MV-4-11 (cell line): Measurements from ENCODE around the gene FMR1.
A peak's percentile ranks its signal among the peaks of the same experiment; 100 is the strongest.

Experiments
- DNase-seq: peaks from one replicate; lab custom pipeline; 2025; lab: John Stamatoyannopoulos, UW

The FMR1 gene

GRCh38 chrX:147916375-147916968 lies 4.8 kb downstream of the FMR1 start:
- no peak for DNase-seq

- peak; percentile 35 for DNase-seq
Measured at GRCh38 chrX:147917700-147918695, 6.3 kb downstream of the FMR1 start.

- no peak for DNase-seq
Measured at GRCh38 chrX:147920161-147920666, 8.5 kb downstream of the FMR1 start.

- no peak for DNase-seq
Measured at GRCh38 chrX:147923605-147924004, 11.9 kb downstream of the FMR1 start.

GRCh38 chrX:147927256-147927655 lies 15.5 kb downstream of the FMR1 start:
- no peak for DNase-seq

- no peak for DNase-seq
Measured at GRCh38 chrX:147933815-147934214, 22.1 kb downstream of the FMR1 start.

- no peak for DNase-seq
Measured at GRCh38 chrX:147935156-147935758, 23.5 kb downstream of the FMR1 start.

- no peak for DNase-seq
Measured at GRCh38 chrX:147945286-147945685, 33.6 kb downstream of the FMR1 start.

GRCh38 chrX:147948531-147948930 lies 36.8 kb downstream of the FMR1 start:
- no peak for DNase-seq

- DNase-seq, result no peak
Measured at GRCh38 chrX:147950352-147950751, 38.6 kb downstream of the FMR1 start.

GRCh38 chrX:147953976-147954375 lies 42.3 kb downstream of the FMR1 start:
- DNase-seq, result no peak

- no peak for DNase-seq
Measured at GRCh38 chrX:147957291-147957690, 45.6 kb downstream of the FMR1 start.

GRCh38 chrX:147958291-147958690 lies 46.6 kb downstream of the FMR1 start:
- no peak for DNase-seq

GRCh38 chrX:147960722-147961121 lies 49.0 kb downstream of the FMR1 start:
- DNase-seq, result no peak

- no peak for DNase-seq
Measured at GRCh38 chrX:147962476-147962875, 50.8 kb downstream of the FMR1 start.

- DNase-seq, result no peak
Measured at GRCh38 chrX:147978931-147979330, 67.2 kb downstream of the FMR1 start.

GRCh38 chrX:147981038-147981752 lies 69.5 kb downstream of the FMR1 start, which contains the start of gene FMR1NB:
Gene FMR1NB, plus strand, starts transcription at chrX:147981337. Its CDS starts 66 bp downstream, at chrX:147981403.
- DNase-seq, result no peak
